PC-3 (cell line): ENCODE measurements around the gene ATP10A. TPM values are rescaled to one million over a fixed set of nuclear protein-coding genes. Genes with fewer than 3 reads are reported as not detected.

Experiments
- ATAC-seq: fragments of 200-7000 bp; cut with Tn5 transposase; 2 replicates; pipeline ENCODE4 v1.9.1; 2020; ENCODE audit warnings: mild to moderate bottlenecking, moderate library complexity
- BruUV-seq: library from RNA; stranded (reverse); fragments of 400-500 nt; replicated peaks from 2 replicates; lab custom pipeline; 2021; lab: Mats Ljungman, UMichigan
- CTCF ChIA-PET: fragments of 300-600 bp; sonication (Branson Sonifier 250); formaldehyde crosslinking; loops from one replicate; lab custom pipeline; 2022; ENCODE audit warnings: antibody characterized with exemption; lab: Charles Lee
- POLR2A ChIA-PET: fragments of 300-600 bp; sonication (Branson Sonifier 250); formaldehyde crosslinking; loops from one replicate; lab custom pipeline; 2022; ENCODE audit warnings: antibody characterized with exemption; ENCODE audit not compliant: unreplicated experiment; lab: Charles Lee
- DNase-seq: peaks from one replicate; pipeline ENCODE4 v3.0.0-alpha.2; 2015
- H2AFZ ChIP-seq: fragments of 300-600 bp; sonication (generic); 2 replicates; pipeline ENCODE4 v1.6.0; 2016; ENCODE audit warnings: antibody characterized with exemption, low read length
- H3F3A ChIP-seq: fragments of 300-600 bp; sonication (generic); one replicate; pipeline ENCODE4 v1.6.0; 2017; ENCODE audit warnings: antibody characterized with exemption, low read length, control low read depth, mild to moderate bottlenecking; ENCODE audit not compliant: unreplicated experiment
- H3K27ac ChIP-seq: fragments of 300-600 bp; sonication (generic); 2 replicates; pipeline ENCODE4 v1.5.1; 2016; ENCODE audit warnings: mild to moderate bottlenecking, low read length
- H3K27me3 ChIP-seq: fragments of 300-600 bp; sonication (generic); 2 replicates; pipeline ENCODE4 v1.6.1; 2016; ENCODE audit warnings: low read length, mixed read lengths
- H3K36me3 ChIP-seq: fragments of 300-600 bp; sonication (generic); 2 replicates; pipeline ENCODE4 v1.6.1; 2016; ENCODE audit warnings: low read depth, mixed run types, low read length, mixed read lengths
- H3K4me1 ChIP-seq: fragments of 300-600 bp; sonication (generic); 2 replicates; pipeline ENCODE4 v1.5.1; 2016; ENCODE audit warnings: low read length; ENCODE audit not compliant: insufficient read depth
- H3K4me2 ChIP-seq: fragments of 300-600 bp; sonication (generic); 2 replicates; pipeline ENCODE4 v1.6.0; 2016; ENCODE audit warnings: low read length
- H3K4me3 ChIP-seq: fragments of 300-600 bp; sonication (generic); 2 replicates; pipeline ENCODE4 v1.5.1; 2016; ENCODE audit warnings: mild to moderate bottlenecking, low read length, mixed read lengths
- H3K79me2 ChIP-seq: fragments of 300-600 bp; sonication (generic); 2 replicates; pipeline ENCODE4 v1.6.1; 2017; ENCODE audit warnings: low read length, mixed read lengths
- H3K9ac ChIP-seq: fragments of 300-600 bp; sonication (generic); 2 replicates; pipeline ENCODE4 v1.6.0; 2016; ENCODE audit warnings: mild to moderate bottlenecking, low read length
- H3K9me2 ChIP-seq: fragments of 300-600 bp; sonication (generic); replicated peaks from 2 replicates; pipeline ENCODE4 v1.6.1; 2016; ENCODE audit warnings: mixed run types, low read length, mixed read lengths
- H3K9me3 ChIP-seq: fragments of 300-600 bp; sonication (generic); 2 replicates; pipeline ENCODE4 v1.6.1; 2016; ENCODE audit warnings: low read length, mixed read lengths
- H4K20me1 ChIP-seq: fragments of 300-600 bp; sonication (generic); 2 replicates; pipeline ENCODE4 v1.6.1; 2016; ENCODE audit warnings: low read length, mixed read lengths
- CTCF ChIP-seq: fragments of 300-600 bp; sonication (generic); conservative IDR thresholded peaks from 2 replicates; pipeline ENCODE4 v1.5.1; 2017; ENCODE audit warnings: antibody characterized with exemption, low read depth, mild to moderate bottlenecking, low read length
- EZH2 ChIP-seq: fragments of 300-600 bp; sonication (generic); IDR thresholded peaks from one replicate; pipeline ENCODE4 v1.6.1; 2017; ENCODE audit warnings: antibody characterized with exemption, mild to moderate bottlenecking, low read length; ENCODE audit not compliant: unreplicated experiment
- EZH2phosphoT487 ChIP-seq: fragments of 300-600 bp; sonication (generic); IDR thresholded peaks from 2 replicates; pipeline ENCODE4 v1.6.1; 2018; ENCODE audit warnings: mild to moderate bottlenecking, antibody characterized with exemption, low read length, borderline replicate concordance
- intact Hi-C: fragments of 100-400 bp; cut with micrococcal nuclease; formaldehyde crosslinking; loops from 2 replicates; pipeline ENCODE4 v1.9.0; 2023
- total RNA-seq: library from RNA; depleted of rRNA; stranded (reverse); fragments of >200 nt; gene quantifications from 2 replicates; pipeline ENCODE4 v1.2.3, GENCODE V29; 2014

Gene ATP10A
- total RNA-seq, 1 experiment from 2014 or later = 2.6 TPM

GRCh38 chr15:25892126-25892525, 29.0 kb upstream of the ATP10A start:
- BruUV-seq = no TSS peak
- Histone ChIP-seq H3F3A (no peaks in the 10 kb centered on the region), H4K20me1 (no peaks in the 10 kb centered on the region), H3K4me2 (peak overlapping the region; percentile 24), H2AFZ (no peak overlapping the region), H3K9ac (no peak overlapping the region), H3K4me3 (no peak overlapping the region), H3K27ac (peak overlapping the region; percentile 44), H3K4me1 (peaks cover 65% of the 10 kb centered on the region), H3K36me3 (no peaks in the 10 kb centered on the region), H3K9me3 (no peaks in the 10 kb centered on the region), H3K27me3 (no peaks in the 10 kb centered on the region), H3K79me2 (no peaks in the 10 kb centered on the region), H3K9me2 (no peaks in the 10 kb centered on the region)
- TF ChIP-seq EZH2 (no peak), CTCF (no peak), EZH2phosphoT487 (no peak)
- POLR2A ChIA-PET = no interaction called here
- DNase-seq (peak; percentile 71), ATAC-seq (peak; percentile 60)
- CTCF ChIA-PET = no interaction called here
- intact Hi-C loops = loop anchor here (5.0 kb wide), 2 partner anchors 40 kb away; no protein-coding TSS in a partner anchor

- CTCF ChIA-PET = no interaction called here
- intact Hi-C loops = loop anchor here (5.0 kb wide), 2 partner anchors 39 to 41 kb away; no protein-coding TSS in a partner anchor
These were observed 28.0 kb upstream of the ATP10A start for GRCh38 chr15:25891081-25891480.

More at GRCh38 chr15:25891081-25891480, 28.0 kb upstream of the ATP10A start:
- ATAC-seq (peak; percentile 34), DNase-seq (peak; percentile 72)
- Histone ChIP-seq H4K20me1 (no peaks in the 10 kb centered on the region), H3K79me2 (no peaks in the 10 kb centered on the region), H3K9me3 (no peaks in the 10 kb centered on the region), H3K4me3 (no peak overlapping the region), H3K4me1 (peaks cover 65% of the 10 kb centered on the region), H2AFZ (no peak overlapping the region), H3K9ac (no peak overlapping the region), H3K27ac (peak overlapping the region; percentile 44), H3K27me3 (no peaks in the 10 kb centered on the region), H3K9me2 (no peaks in the 10 kb centered on the region), H3F3A (no peaks in the 10 kb centered on the region), H3K36me3 (no peaks in the 10 kb centered on the region), H3K4me2 (peak overlapping the region; percentile 24)
- TF ChIP-seq EZH2phosphoT487 (no peak), EZH2 (no peak), CTCF (no peak)
- no TSS peak for BruUV-seq
- POLR2A ChIA-PET = no interaction called here
